ENCODE measurements around the gene GEMIN8. TPM values are rescaled to one million over a fixed set of nuclear protein-coding genes. Genes with fewer than 3 reads are reported as not detected.

GEMIN8 gene
- total and polyA plus RNA-seq, 2 donors from 2014 or later = 25.4 to 30.0 TPM

- no peak overlapping the region for H3K27ac ChIP-seq (ENCODE audit: low read depth in 2 of 2, low read length in 2 of 2)
- DNase-seq (peak in 1 of 5 donors; percentile 1), FAIRE-seq (peak; percentile 67)
- H3K4me3 ChIP-seq (ENCODE audit: low read length in 3 of 3) = peak overlapping the region in 2 of 3 donors; percentile 72 to 77
- H3K27me3 ChIP-seq (ENCODE audit: control insufficient read depth, insufficient read depth, low read length) = peaks cover 14% of the 10 kb centered on the region
- peaks cover 0 to 5% (median 0%) of the 10 kb centered on the region in 3 donors for H3K4me1 ChIP-seq (ENCODE audit: control insufficient read depth in 2 of 3, insufficient read depth in 2 of 3, low read depth in 1 of 3, low read length in 3 of 3)
- intact Hi-C loops (cut with DNase I) = no loop called here
- no peaks in the 10 kb centered on the region for H3K36me3 ChIP-seq (ENCODE audit: control insufficient read depth in 2 of 3, insufficient read depth in 3 of 3, low read length in 3 of 3)
- peak overlapping the region in 1 of 3 donors; percentile 75 for H3K9ac ChIP-seq (ENCODE audit: low read length in 3 of 3)
- H3K9me3 ChIP-seq (ENCODE audit: control insufficient read depth in 2 of 3, insufficient read depth in 1 of 3, low read length in 3 of 3) = no peaks in the 10 kb centered on the region
- no peak for TF ChIP-seq CTCF (IDR thresholded peaks at IDR 0.05; ENCODE audit: borderline replicate concordance, extremely low read depth, insufficient read depth)
These were observed 1.2 kb downstream of the GEMIN8 start for GRCh38 chrX:14028473-14028872.

- no peak for FAIRE-seq
- Histone ChIP-seq H3K9ac (ENCODE audit: low read length in 3 of 3) (no peak overlapping the region), H3K9me3 (ENCODE audit: control insufficient read depth in 2 of 3, insufficient read depth in 1 of 3, low read length in 3 of 3) (no peaks in the 10 kb centered on the region), H3K27me3 (ENCODE audit: control insufficient read depth, insufficient read depth, low read length) (peaks cover 14% of the 10 kb centered on the region), H3K27ac (ENCODE audit: low read depth in 2 of 2, low read length in 2 of 2) (no peak overlapping the region), H3K4me1 (ENCODE audit: control insufficient read depth in 2 of 3, insufficient read depth in 2 of 3, low read depth in 1 of 3, low read length in 3 of 3) (peaks cover 0 to 5% (median 0%) of the 10 kb centered on the region in 3 donors), H3K36me3 (ENCODE audit: control insufficient read depth in 2 of 3, insufficient read depth in 3 of 3, low read length in 3 of 3) (no peaks in the 10 kb centered on the region), H3K4me3 (ENCODE audit: low read length in 3 of 3) (no peak overlapping the region)
- no peak for TF ChIP-seq CTCF (IDR thresholded peaks at IDR 0.05; ENCODE audit: borderline replicate concordance, extremely low read depth, insufficient read depth)
- intact Hi-C loops (cut with DNase I) = no loop called here
- DNase-seq = no peak
These were observed 2.1 kb downstream of the GEMIN8 start for GRCh38 chrX:14027511-14028019.

- H3K4me1 ChIP-seq (ENCODE audit: control insufficient read depth in 2 of 3, insufficient read depth in 2 of 3, low read depth in 1 of 3, low read length in 3 of 3) = peaks cover 0 to 5% (median 0%) of the 10 kb centered on the region in 3 donors
- H3K27ac ChIP-seq (ENCODE audit: low read depth in 2 of 2, low read length in 2 of 2) = peak overlapping the region in 1 of 2 donors; percentile 4
- H3K36me3 ChIP-seq (ENCODE audit: control insufficient read depth in 2 of 3, insufficient read depth in 3 of 3, low read length in 3 of 3) = no peaks in the 10 kb centered on the region
- H3K27me3 ChIP-seq (ENCODE audit: control insufficient read depth, insufficient read depth, low read length) = peaks cover 13% of the 10 kb centered on the region
- no peak for TF ChIP-seq CTCF (IDR thresholded peaks at IDR 0.05; ENCODE audit: borderline replicate concordance, extremely low read depth, insufficient read depth)
- no peak overlapping the region for H3K9ac ChIP-seq (ENCODE audit: low read length in 3 of 3)
- no peaks in the 10 kb centered on the region for H3K9me3 ChIP-seq (ENCODE audit: control insufficient read depth in 2 of 3, insufficient read depth in 1 of 3, low read length in 3 of 3)
- DNase-seq (no peak), FAIRE-seq (no peak)
- no peak overlapping the region for H3K4me3 ChIP-seq (ENCODE audit: low read length in 3 of 3)
- intact Hi-C loops (cut with DNase I) = no loop called here
These were observed 2.7 kb downstream of the GEMIN8 start for GRCh38 chrX:14027036-14027435.

- H3K27ac ChIP-seq (ENCODE audit: low read depth in 2 of 2, low read length in 2 of 2) = no peak overlapping the region
- H3K27me3 ChIP-seq (ENCODE audit: control insufficient read depth, insufficient read depth, low read length) = peaks cover 11% of the 10 kb centered on the region
- FAIRE-seq (no peak), DNase-seq (no peak)
- peaks cover 0 to 5% (median 0%) of the 10 kb centered on the region in 3 donors for H3K4me1 ChIP-seq (ENCODE audit: control insufficient read depth in 2 of 3, insufficient read depth in 2 of 3, low read depth in 1 of 3, low read length in 3 of 3)
- no peak overlapping the region for H3K4me3 ChIP-seq (ENCODE audit: low read length in 3 of 3)
- H3K9me3 ChIP-seq (ENCODE audit: control insufficient read depth in 2 of 3, insufficient read depth in 1 of 3, low read length in 3 of 3) = no peaks in the 10 kb centered on the region
- no peak for TF ChIP-seq CTCF (IDR thresholded peaks at IDR 0.05; ENCODE audit: borderline replicate concordance, extremely low read depth, insufficient read depth)
- intact Hi-C loops (cut with DNase I) = no loop called here
- H3K9ac ChIP-seq (ENCODE audit: low read length in 3 of 3) = no peak overlapping the region
- no peaks in the 10 kb centered on the region for H3K36me3 ChIP-seq (ENCODE audit: control insufficient read depth in 2 of 3, insufficient read depth in 3 of 3, low read length in 3 of 3)
These were observed 3.6 kb downstream of the GEMIN8 start for GRCh38 chrX:14026121-14026520.
